RWPE1 (cell line): ENCODE results near the gene TRERF1.

Source experiments
- CTCF ChIA-PET: fragments of 350-600 bp; sonication (Branson Sonifier 250); formaldehyde crosslinking; extraction: SDS; loops from one replicate; lab custom pipeline; 2021; lab: Yijun Ruan, JAX
- POLR2A ChIA-PET: fragments of 400-600 bp; formaldehyde crosslinking; extraction: SDS; loops from one replicate; lab custom pipeline; 2020; ENCODE audit warnings: antibody characterized with exemption; ENCODE audit not compliant: low non-redundant PET; lab: Yijun Ruan, JAX
- DNase-seq: peaks from one replicate; pipeline ENCODE4 v3.0.0; 2012; ENCODE audit warnings: low spot score
- H3K27ac ChIP-seq: fragments of 450-650 bp; 2 replicates; pipeline ENCODE4 v1.5.1; 2017
- TF ChIP-seq, protein P1 (sequence below): fragments of 450-650 bp; conservative IDR thresholded peaks from 2 replicates; pipeline ENCODE4 v1.5.1; 2017; ENCODE audit warnings: low read depth, mild to moderate bottlenecking

TRERF1 gene, protein sequence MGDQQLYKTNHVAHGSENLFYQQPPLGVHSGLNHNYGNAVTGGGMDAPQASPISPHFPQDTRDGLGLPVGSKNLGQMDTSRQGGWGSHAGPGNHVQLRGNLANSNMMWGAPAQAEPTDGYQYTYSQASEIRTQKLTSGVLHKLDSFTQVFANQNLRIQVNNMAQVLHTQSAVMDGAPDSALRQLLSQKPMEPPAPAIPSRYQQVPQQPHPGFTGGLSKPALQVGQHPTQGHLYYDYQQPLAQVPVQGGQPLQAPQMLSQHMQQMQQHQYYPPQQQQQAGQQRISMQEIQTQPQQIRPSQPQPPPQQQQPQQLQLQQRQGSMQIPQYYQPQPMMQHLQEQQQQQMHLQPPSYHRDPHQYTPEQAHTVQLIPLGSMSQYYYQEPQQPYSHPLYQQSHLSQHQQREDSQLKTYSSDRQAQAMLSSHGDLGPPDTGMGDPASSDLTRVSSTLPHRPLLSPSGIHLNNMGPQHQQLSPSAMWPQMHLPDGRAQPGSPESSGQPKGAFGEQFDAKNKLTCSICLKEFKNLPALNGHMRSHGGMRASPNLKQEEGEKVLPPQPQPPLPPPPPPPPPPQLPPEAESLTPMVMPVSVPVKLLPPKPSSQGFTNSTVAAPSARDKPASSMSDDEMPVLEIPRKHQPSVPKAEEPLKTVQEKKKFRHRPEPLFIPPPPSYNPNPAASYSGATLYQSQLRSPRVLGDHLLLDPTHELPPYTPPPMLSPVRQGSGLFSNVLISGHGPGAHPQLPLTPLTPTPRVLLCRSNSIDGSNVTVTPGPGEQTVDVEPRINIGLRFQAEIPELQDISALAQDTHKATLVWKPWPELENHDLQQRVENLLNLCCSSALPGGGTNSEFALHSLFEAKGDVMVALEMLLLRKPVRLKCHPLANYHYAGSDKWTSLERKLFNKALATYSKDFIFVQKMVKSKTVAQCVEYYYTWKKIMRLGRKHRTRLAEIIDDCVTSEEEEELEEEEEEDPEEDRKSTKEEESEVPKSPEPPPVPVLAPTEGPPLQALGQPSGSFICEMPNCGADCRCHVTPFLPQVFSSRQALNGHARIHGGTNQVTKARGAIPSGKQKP (N-terminal part only)

DNA sequence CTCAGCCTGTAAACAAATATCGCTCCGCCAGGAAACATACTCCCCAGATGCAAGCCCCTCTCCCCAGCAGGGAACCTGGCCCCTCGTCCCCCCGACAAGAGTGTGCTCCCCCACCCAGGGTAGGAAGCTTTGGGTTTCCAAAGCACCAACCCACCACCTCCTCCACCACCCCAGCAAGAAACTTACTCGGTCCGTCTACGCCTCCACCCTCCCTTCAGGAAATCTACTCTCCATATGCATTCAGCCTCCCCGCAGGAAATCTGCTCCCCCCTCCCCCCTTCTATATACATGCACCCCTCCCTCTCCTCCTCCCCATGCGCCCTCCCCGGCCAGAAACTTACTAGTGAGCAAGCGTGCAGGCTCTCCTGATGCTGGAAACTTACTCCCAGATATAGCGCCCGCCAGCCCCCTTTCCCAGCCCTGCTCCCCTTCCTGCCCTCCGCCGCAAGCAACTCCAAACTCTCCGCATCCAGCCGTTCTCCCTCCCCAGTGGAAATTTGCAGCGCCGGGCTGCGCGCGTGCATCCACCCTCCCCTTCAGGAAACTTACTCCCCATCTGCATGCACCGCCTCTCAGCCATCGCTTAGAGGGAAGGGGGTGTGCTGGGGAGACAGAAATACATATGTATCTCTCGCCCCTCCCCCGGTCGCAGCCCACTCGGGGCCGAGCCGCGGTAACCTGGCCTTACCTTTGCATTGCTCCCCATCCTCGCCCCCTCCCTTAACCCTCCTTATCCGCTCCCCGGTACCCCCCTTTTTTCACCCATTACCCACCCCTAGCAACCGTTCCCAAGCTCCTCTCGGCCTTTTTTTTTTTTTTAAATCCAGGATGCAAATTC is at the start of gene TRERF1:
TRERF1 (minus strand) TSS at position 594 of the 838 bp plus-strand sequence. CDS start 182,336 bp downstream, outside the sequence.
- ChIA-PET CTCF (interaction anchor here (0.7 to 0.9 kb wide), 2 partner anchors 96 to 200 kb away, joined by 4 to 6 read pairs; no protein-coding TSS in a partner anchor), POLR2A (interaction anchor here (0.5 to 1.5 kb wide), 4 partner anchors 48 to 228 kb away, joined by 3 to 8 read pairs (median 4); no protein-coding TSS in a partner anchor)
- peak within 1 kb of the TSS; percentile 98 for H3K27ac ChIP-seq
- TF ChIP-seq, protein P1, sequence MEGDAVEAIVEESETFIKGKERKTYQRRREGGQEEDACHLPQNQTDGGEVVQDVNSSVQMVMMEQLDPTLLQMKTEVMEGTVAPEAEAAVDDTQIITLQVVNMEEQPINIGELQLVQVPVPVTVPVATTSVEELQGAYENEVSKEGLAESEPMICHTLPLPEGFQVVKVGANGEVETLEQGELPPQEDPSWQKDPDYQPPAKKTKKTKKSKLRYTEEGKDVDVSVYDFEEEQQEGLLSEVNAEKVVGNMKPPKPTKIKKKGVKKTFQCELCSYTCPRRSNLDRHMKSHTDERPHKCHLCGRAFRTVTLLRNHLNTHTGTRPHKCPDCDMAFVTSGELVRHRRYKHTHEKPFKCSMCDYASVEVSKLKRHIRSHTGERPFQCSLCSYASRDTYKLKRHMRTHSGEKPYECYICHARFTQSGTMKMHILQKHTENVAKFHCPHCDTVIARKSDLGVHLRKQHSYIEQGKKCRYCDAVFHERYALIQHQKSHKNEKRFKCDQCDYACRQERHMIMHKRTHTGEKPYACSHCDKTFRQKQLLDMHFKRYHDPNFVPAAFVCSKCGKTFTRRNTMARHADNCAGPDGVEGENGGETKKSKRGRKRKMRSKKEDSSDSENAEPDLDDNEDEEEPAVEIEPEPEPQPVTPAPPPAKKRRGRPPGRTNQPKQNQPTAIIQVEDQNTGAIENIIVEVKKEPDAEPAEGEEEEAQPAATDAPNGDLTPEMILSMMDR = no peak
- DNase-seq = peak; percentile 89

DNA sequence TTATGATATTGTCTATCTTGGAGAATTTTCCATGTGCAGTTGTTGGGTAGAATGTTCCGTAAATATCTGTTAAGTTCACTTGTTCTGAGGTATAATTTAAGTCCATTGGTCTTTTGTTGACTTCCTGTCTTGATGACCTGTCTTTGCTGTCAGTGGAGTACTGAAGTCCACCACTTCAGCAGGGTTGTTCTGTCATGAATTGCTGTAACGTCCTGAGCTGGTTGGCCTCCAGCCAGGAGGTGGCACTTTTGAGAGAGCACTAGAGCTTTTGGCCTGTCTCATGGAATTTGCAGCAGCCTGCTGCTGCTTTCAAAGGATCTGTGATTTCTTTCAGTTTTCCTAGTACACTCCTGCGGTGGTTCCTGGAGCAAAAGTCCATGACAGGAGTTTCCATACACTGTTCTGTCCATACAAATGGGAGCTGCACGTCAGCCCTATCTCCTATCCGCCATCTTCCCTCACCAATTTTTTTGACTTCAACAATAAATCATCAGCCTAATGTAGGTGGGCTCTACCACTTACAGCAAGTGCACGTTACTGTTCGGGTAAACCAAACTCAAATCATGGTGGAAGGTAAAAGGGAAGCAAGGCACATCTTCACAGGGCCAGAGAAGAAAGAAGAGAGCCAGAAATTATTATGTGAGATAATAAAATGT is 46.9 kb upstream of the TRERF1 start:
- DNase-seq = no peak
- ChIA-PET CTCF (no interaction called here), POLR2A (no interaction called here)
- TF ChIP-seq, protein P1 = no peak
- no peak overlapping the region for H3K27ac ChIP-seq

DNA sequence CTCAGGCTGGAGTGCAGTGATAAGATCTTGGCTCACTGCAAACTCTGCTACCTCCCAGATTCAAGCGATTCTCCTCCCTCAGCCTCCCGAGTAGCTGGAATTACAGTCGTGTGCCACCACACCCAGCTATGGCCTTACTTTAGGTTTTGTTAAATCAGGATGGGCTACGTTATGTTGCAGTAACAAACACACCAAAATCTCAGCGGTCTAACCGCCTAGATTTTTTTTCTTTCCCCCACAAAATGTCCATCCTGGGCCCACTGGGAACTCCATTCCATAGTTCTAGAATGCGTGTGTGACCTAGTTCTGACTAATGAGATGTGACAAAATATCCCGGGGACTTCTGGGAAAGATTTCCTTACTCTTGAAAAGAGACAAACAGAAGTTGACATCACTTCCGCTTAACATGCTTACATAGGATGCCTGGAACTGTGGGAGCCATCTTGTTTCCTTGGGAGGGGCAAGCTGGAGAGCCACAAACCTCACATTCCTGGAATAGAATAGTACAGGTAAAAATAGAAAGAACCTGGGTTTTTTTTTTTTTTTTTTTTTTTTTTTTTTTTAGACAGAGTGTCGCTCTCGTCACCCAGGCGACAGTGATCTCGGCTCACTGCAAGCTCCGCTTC is 42.3 kb upstream of the TRERF1 start:
- CTCF ChIA-PET = interaction anchor here (1.0 kb wide), 1 partner anchor 15 kb away, joined by 4 read pairs; no protein-coding TSS in a partner anchor
- H3K27ac ChIP-seq = no peak overlapping the region
- POLR2A ChIA-PET = no interaction called here
- TF ChIP-seq, protein P1 = no peak
- no peak for DNase-seq

DNA sequence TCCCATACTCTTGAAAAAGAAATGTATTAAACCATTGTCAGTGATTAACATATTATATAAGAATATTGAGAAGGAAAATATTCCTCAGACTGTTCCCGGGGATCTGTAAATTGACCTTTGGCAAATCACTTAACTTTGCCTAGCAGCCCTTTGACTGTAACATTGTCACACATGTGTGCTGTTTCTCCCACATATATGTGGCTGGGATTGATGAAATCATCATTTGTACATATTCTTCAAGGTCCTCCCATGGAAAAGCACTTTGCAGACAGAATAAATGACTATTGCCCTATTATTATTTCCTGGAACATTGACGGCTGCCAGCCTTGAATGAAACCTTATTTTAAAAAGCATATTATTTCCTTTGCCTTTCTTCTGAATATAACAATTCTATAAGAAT is 36.4 kb upstream of the TRERF1 start:
- ChIA-PET CTCF (no interaction called here), POLR2A (no interaction called here)
- TF ChIP-seq, protein P1 = no peak
- H3K27ac ChIP-seq = no peak overlapping the region
- no peak for DNase-seq

DNA sequence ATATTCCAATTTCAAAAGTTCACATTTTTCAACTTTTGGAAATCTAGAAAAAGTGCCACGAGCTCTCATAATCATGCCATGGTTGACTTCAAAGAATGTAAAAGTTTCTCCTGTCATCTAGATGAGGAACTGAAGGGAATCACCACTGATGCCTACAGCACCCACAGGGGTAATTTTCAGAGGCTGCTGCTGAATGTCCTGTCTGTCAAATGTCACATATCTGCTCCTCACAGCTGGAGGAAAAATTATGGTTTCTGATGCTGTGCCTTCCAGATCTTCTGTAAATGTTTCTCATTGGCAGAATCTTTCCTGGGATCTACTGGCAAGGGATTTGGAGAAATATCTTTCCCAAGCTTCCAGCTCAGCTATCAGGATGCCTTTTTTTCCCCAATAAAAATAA is 32.5 kb upstream of the TRERF1 start:
- DNase-seq = no peak
- no peak overlapping the region for H3K27ac ChIP-seq
- POLR2A ChIA-PET = no interaction called here
- CTCF ChIA-PET = interaction anchor here (1.0 kb wide), 1 partner anchor 27 kb away, joined by 4 read pairs; no protein-coding TSS in a partner anchor
- TF ChIP-seq, protein P1 = no peak
